Measurements from ENCODE around the gene RALGPS1.
A peak's percentile ranks its signal among the peaks of the same experiment; 100 is the strongest.

The RALGPS1 gene

GRCh38 chr9:126957687-126958053 lies 43.1 kb downstream of the RALGPS1 start:
- no peak for DNase-seq

- no peak for DNase-seq
Observed at GRCh38 chr9:126959336-126959735, 44.8 kb downstream of the RALGPS1 start.

DNA sequence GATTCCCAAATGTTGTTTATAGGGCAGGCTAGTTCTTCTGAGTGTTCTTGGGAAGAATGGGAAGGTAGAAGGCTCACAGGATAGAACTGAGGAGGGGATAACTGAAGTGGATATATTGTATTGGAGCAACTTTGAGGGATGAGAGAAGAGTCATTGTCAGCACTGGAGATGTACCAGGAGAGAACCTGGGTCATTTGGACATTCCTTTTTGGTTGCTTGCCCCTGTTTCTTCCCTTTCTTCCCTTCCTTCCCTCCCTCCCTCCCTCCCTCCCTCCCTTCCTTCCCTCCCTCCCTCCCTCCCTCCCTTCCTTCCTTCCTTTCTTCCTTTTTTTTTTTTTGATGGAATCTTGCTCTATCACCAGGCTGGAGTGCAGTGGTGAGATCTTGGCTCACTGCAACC lies 45.3 kb downstream of the RALGPS1 start:
- DNase-seq, result no peak

- DNase-seq, result no peak
Observed at GRCh38 chr9:126962336-126962735, 47.8 kb downstream of the RALGPS1 start.

DNA sequence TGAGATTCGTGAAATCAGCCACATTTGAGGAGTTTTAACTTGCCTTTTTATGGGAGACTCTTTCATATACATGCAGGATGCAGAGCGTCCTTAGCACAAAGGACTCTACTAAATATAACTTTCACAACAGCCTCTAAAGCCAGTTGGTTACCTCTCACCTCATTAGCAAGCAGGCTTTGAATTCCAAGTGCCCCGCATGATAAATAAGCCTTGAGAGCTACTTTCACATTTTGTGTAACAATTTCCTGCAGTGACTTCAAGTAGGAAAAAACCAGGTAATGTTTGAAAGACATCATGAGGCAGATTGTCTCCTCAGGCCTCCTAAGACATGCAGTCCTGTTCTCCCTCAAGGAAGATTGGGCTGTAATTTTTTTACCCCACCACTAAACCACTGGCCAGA lies 50.5 kb downstream of the RALGPS1 start:
- DNase-seq, result no peak

GRCh38 chr9:126965541-126966428 lies 51.2 kb downstream of the RALGPS1 start:
- DNase-seq, result no peak

DNA sequence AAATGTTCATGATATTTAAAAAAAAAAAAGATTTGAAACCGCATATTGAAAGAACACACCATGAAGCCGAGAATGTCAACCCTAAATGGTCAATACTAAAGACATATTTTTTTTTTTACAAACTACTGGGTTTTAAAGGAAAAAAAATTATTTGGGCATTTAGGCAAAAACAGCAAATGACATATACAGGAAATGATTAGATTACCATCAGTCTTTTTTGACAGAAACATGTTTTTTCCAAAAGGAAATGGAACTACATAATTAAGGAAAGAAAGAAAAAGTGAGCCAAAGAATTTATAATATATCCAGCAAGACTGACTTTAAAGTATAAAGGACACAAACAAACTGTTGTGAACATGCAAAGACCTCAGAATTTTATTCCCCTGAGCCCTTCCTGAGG lies 56.7 kb downstream of the RALGPS1 start:
- DNase-seq, result no peak

DNA sequence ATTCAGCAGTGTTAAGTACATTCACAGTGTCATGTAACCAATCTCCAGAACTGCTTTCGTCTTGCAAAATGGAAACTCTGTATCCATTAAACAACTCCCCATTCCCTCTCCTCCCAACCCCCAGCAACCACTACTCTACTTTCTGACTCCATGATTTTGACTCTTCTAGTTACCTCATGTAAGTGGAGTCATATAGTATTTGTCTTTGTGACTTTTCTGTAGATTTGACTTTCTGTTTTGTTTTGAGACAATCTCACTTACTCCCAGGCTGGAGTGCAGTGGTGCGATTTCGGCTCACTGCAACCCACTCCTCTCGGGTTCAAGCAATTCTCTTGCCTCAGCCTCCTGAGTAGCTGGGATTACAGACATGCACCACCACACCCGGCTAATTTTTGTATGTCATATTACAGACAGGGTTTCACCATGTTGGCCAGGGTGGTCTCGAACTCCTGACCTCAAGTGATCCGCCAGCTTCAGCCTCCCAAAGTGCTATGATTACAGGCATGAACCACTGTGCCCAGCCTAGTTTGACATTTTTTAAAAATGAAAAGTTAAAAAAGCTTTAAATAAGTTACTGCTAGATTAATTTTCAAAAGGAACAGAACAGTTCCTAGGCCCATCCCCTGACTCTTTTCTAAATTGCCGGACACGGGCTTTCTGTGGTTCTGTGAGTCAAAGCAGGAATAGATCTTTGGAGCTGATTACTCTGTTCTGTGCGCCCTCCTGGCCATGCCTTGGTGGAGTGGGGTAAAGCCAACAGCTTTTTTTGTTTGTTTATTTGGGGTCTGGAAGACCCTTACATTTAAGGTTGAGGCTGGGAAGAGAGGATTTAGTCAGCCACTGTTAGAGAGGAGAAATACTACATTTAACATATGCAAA lies 59.3 kb downstream of the RALGPS1 start:
- DNase-seq, result no peak

DNA sequence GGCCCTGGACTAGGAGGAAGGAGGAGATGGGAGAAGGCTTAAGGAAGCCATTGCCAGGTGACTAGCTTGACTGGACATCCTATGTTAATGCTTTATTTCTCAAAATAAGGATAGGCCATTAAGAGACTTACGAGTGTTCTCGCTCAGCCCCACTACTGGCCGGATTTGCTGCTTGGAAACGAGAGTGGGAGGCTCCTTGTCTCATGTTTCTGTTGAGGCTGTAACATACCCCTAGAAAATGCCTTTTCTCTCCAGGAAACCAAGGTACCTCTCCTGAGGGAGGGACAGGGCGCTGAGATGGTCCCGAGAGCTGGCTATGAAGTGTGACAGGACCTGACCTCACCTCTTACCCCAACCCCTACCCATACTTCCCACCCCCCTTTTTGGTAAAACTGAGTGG lies 60.0 kb downstream of the RALGPS1 start:
- DNase-seq, result no peak

DNA sequence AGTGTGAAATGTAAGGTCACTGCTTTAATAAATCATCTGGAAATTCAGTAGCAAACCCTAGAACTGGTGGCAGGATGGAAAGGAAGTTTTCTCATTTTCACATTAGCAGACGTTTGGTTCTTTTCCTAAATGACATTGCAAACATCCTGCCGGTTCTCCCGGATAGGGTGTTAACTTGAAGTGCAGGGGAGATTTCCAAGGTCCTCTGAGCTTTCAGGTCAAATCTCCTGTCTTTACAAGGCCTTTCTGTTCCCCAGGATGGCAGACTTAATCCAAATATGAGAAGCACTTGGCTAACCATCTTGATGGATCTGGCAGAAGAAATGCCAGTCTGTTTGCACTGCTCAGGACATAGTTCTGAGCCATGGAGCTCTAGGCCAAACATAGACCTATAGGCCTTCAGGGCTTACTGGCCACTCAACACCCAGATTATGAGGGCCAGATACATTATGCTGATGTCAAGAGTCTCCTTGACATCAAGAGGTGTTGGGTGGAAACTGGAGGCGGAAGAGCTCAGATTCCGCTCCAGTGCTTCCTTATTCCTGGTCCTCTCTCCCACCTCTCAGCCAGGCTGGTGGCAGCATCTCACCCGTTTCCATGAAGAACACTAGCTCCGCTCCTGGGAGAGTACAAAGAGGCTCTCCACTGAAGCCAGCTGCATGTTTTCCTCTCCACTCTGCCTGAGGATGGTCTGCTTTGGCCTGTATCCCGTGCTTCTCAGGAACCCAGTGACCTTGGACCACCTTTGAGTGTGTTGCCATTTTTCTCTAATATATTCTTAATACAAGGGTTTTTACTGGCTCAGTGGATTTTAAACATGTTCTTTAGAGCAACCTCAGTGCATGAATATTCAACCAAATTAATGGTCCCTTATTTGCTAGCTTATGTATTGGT lies 61.0 kb downstream of the RALGPS1 start:
- DNase-seq, result no peak

DNA sequence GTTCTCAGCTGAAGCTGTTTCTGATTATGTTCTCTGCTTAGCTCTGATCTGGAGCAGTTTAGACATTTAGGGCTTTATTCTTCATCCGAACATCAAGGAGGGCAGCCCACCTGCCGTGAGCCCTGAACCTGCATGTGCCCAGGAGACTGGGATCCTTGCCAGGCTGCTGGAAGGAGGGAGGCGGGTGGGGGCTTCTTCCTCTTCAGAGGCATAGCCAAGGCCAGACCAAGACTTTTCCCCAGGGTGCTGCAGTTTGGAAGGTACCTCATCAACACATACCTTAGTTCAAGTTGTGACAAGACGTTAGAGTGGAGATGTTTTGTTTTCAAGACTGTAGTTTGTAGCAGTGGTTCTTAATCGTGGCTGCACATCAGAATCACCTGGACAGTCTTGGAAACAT lies 64.9 kb downstream of the RALGPS1 start:
- DNase-seq, result no peak

- DNase-seq, result no peak
Observed at GRCh38 chr9:126980231-126980630, 65.6 kb downstream of the RALGPS1 start.

- DNase-seq, result no peak
Observed at GRCh38 chr9:126981218-126981617, 66.6 kb downstream of the RALGPS1 start.

- DNase-seq, result no peak
Observed at GRCh38 chr9:126982215-126983002, 67.8 kb downstream of the RALGPS1 start.

DNA sequence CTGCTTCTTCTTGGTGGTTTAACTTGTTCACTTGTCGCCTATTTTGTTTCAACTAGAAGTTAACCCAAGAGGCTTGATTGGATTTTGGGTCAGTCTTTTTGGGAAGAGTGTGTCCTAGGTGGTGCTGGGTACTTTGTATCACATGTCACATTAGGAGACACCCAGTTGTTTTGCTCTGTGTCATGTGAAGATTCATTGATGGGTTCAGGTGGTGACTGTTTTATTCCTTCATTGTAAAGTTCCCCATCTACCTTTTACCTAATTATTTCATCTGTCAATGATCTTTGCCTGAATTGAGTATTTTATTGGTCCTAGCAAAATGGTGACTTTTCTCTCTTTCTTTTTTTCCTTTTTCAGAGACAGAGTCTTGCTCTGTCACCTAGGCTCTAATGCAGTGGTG lies 69.2 kb downstream of the RALGPS1 start:
- no peak for DNase-seq

DNA sequence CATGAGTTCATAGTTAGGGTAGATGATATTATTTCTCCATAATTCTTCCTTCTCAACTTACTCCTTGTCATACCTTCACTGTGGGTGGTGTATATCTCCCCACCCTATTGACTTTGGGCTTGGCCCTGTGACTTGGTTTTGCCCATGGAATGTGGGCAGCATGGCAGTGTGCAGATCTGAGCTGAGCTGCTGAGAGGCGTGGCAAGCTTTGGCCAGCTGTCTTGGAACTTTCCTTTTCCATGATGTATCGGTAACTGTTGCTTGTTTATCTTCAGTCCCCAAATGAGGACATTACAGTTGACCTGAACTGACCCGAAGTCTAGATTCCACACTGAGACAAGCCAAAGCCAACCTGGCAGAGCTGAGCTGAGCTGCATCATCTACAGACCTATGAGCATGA lies 70.4 kb downstream of the RALGPS1 start:
- no peak for DNase-seq

- DNase-seq, result peak; percentile 77
Observed at GRCh38 chr9:126985870-126986498, 71.4 kb downstream of the RALGPS1 start.

GRCh38 chr9:126986506-126986951 lies 71.9 kb downstream of the RALGPS1 start:
- DNase-seq, result peak; percentile 19

- DNase-seq, result no peak
Observed at GRCh38 chr9:126988857-126989256, 74.3 kb downstream of the RALGPS1 start.

GRCh38 chr9:126989847-126990842 lies 75.6 kb downstream of the RALGPS1 start:
- DNase-seq, result no peak

Data from effector CD4-positive, alpha-beta T cell (primary cell).